Activated T-cell treated with anti-CD3 and anti-CD28 coated beads for 4 hours (primary cell): ENCODE results near the gene SMAD2.
A peak's percentile ranks its signal among the peaks of the same experiment; 100 is the strongest.

Source experiments
- DNase-seq: peaks from one replicate; pipeline ENCODE4 v3.0.0-alpha.2; 2020

The SMAD2 gene

DNA sequence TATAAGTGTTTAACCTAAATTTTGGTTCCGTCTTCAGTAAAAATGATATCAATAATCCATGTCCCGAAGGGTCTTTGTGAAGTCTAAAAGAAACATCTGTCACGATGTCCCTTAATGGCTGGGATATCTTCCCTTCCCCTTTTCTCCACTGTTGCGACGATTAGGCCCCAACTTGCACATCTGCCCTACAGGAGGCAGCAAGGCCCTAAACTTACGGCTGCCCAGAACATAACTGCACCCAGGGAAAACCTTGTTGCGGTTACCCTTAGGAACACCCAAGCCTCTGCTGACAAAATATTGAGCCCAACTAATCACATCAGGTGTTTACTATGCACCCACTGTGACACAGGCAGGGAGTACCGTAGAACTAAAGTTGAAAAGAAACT is 1.3 kb upstream of the SMAD2 start:
- DNase-seq: peak; percentile 14

GRCh38 chr18:47930931-47931717 is 665 bp upstream of the SMAD2 start:
- peak; percentile 90 for DNase-seq

GRCh38 chr18:47929681-47930198 is 719 bp downstream of the SMAD2 start:
- peak; percentile 14 for DNase-seq

GRCh38 chr18:47928466-47928865 is 2.0 kb downstream of the SMAD2 start:
- no peak for DNase-seq

DNA sequence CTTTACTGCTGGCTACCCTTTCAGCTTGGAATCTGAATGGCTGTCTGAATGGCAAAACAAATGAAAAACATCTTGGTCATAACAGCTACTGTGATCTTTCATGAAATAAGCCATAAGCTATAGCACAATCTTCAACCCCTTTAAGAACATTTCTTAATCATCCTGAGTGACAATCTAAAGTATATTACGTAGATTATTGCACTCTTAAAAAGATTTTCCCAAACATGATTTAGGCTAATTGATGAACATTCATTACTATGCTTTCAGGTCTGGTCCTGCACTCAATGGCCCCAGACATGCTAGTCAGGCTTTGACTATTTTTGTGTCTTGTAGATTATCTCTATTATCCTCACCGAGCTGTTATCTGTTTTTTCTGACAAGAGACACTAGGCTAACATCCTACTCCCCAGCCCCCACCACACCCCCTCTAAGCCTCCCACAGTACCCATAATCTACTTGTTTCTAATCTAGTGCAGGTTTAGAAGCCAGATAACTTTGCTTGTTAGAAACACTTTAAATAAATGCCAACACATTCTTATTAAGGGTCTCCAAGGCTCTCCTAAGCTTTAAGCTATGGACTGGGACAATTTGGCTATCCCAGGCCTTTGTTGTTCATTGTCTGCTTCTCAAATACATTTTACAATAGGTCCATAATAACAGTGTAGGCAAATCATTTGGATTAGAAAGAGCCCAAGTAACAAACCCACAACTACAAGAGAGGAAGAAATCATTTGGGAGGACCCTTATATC is 4.2 kb downstream of the SMAD2 start:
- no peak for DNase-seq

GRCh38 chr18:47919916-47920315 is 10.5 kb downstream of the SMAD2 start:
- no peak for DNase-seq

DNA sequence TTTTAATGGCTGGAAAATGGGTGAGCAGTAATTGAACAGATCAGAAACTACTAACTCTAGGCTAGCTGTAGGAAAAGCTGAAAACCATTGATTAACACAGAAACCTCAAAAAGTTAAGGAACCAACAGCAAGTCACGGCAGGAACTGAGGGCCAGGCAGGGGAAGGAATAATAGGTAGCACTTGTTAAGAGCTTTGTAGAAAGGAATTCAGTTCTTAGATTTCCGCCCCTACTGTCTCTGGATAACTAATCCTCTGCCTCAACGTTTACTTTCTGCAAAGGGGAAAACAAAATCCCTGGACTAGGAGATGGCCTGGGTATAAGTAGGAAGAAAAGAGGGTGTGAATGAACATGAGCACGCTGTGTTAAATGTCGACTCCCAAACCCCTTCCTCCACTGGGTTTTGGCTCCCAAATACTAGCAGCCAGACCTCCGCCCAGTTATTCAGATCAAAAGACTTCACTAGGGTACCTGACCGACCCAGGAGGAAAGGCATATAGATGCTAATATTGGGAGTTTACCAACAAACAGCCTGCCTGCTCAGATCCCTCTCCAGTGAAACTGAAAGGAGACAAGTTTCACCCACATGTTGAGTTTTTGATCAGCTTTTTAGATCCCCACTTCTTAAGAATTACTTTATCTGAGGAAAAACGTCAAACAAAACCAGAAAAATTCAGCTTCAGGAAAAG is 12.4 kb downstream of the SMAD2 start:
- no peak for DNase-seq

DNA sequence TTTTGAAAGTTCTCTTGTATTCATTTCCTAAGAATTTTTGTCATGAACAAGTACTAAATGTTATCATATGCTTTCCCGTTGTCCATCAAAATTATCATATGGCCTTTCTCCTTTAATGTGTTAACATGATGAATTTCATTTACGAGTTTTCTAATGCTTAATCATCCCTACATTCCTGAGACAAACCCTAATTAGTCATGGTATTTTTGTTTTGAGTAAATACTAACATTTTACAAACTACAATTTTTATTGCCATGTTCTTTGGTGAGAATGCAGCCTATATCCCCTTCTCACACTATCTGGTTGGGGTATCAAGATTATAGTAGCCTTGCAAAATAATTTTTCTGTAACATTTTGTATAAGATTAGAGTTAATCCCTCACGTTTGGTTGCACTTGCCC is 14.5 kb downstream of the SMAD2 start:
- DNase-seq: no peak

DNA sequence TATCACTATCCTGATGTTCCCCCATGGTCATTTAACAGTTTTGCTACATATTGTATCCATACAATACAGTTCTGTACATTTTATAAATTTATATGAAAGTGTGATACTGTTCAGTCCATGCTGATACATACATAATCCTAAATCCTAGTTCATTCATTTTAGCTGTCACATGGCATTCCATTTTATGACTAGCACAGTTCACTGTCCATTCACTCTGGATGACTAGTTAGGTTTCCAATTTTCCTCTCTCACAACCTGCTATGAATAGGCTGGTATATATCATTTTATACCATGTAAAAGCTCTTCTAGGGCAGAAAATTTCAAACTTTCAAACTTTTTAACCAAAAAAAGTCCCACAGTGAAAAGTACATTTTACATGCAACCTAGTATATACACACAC is 15.2 kb downstream of the SMAD2 start:
- no peak for DNase-seq

DNA sequence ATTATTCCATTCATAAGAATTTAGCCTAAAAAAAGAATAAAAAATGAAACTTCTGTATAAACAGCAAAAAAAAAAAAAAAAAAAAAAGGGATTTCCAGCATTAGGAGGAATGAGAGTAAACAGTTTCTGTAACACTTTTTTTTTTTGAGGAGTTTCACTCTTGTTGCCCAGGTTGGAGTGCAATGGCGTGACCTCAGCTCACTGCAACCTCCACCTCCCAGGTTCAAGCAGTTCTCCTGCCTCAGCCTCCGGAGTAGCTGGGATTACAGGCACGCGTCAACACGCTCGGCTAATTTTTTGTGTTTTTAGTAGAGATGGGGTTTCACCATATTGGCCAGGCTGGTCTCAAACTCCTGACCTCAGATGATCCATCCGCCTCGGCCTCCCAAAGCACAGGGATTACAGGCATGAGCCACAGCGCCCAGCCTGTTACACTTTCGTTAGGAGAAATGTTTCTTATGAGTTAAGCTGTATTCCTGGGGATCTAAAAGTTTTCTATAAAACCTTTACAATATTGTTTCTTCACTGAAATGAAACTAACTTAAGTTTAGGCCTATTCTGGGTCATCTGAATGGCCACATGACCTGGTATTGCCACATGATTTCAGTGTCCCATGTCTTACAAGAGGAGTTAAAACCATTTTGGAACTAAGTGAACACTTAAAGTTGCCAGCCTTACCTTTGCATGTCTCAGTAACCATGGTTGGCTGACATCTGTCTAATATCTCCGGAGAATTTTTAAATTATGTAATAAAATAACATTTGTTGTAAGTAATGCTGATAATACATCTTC is 17.5 kb downstream of the SMAD2 start:
- no peak for DNase-seq

GRCh38 chr18:47912343-47912742 is 18.1 kb downstream of the SMAD2 start:
- no peak for DNase-seq

DNA sequence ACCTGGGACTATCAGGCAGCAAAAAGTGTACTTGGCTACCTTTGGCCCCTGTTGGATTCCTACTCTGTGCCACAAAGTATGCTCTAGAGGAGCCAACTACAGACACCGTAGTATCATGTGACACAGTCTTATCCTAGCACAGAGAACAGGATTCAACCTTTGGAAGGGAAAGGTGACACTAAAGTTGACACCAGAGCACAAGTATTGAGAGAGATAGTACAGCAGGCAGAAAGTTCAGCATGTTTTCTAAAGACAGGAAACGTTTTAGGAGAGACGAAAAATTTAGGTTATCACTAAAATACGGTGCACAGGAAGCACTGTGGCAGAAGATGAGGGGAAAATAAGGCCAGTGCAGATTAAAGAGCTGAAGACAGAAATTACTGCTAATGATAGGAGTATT is 18.6 kb downstream of the SMAD2 start:
- no peak for DNase-seq

DNA sequence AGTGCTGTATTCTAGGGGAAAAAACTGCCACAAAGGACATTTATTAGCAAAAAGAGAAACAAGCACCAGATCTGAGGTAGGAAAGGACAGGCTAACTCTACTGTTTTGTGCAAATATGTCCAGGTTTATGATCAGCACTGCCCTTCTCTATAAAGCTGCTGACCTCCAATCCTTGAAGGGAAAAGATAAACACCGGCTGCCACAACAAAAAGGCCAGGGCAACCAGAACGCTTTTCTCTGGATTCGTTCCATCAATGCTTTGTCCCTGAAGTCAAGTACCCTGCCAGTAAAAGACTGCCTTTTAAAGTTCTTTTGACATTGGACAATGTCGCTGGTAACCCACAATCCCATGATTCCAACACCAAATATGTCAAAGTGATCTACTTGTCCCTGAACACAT is 21.0 kb downstream of the SMAD2 start:
- DNase-seq: no peak

GRCh38 chr18:47908592-47908991 is 21.9 kb downstream of the SMAD2 start:
- no peak for DNase-seq

DNA sequence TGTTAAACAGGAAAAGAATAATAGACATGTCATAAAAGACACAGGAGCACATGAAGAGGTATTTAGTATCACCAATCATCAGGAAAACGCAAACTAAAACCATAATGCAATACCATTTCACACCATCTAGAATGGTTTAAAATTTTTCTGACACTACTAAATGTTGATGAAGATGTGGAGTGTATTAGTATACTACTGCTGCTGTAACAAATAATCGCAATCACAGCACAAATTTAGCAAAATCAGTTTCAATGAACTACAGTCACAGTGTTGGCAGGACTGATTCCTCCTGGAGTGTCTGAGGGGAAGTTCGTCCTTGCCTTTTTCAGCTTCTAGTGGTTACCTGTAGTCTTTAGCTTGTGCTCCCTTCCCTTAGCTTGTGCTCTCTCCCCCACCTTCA is 24.1 kb downstream of the SMAD2 start:
- DNase-seq: no peak

DNA sequence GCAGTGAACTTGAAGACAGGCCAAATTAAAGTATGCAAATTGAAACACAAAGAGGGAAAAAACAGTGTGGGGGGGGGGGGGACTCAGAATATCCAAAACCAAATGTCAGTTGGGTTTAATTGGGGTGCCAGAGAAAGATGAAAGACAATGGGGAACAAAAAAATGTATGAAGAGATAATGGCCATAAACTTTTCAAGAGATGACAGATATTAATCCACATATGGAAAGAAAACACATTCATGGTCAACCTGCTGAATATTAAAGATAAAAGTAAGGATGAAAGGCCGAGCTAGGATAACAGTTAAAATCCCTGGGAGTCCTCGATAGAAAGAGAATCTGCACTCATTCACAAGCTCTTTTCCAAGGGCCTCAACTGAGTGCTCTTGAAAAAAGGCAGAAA is 26.6 kb downstream of the SMAD2 start:
- DNase-seq: no peak

DNA sequence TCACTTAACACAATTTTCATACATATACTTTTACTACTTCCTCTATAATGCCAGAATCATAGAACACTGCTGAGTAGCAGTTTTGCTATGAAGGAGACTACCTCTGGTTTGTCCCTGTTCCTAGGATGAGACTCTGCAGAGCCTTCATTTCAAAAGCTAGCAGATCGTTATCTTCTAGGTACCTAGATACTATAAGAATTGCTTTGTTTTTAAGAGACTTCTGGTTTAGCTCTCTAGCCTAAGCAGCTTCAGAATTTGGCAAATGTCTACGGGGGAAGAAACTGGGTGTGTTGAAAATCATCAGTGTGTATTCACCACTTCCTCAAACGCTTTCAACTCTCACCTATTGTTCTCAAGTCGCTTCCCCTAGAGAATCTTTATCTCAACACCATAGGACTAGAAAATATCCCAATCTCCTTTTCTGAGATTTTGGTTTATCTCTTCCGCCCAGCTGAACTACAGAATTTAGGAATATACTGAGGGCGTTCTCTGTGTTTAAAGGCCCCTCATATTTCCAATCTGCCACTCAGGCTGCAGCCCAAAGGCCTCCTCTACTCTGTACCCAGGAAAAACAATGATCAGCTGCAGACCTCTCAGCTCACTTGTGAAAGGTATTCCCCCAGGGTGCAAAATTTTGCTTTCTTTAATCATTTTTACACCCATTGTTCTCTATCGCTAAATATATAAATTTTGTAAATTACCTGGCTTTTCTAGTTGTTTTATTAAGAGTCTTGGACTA is 28.7 kb downstream of the SMAD2 start:
- no peak for DNase-seq

DNA sequence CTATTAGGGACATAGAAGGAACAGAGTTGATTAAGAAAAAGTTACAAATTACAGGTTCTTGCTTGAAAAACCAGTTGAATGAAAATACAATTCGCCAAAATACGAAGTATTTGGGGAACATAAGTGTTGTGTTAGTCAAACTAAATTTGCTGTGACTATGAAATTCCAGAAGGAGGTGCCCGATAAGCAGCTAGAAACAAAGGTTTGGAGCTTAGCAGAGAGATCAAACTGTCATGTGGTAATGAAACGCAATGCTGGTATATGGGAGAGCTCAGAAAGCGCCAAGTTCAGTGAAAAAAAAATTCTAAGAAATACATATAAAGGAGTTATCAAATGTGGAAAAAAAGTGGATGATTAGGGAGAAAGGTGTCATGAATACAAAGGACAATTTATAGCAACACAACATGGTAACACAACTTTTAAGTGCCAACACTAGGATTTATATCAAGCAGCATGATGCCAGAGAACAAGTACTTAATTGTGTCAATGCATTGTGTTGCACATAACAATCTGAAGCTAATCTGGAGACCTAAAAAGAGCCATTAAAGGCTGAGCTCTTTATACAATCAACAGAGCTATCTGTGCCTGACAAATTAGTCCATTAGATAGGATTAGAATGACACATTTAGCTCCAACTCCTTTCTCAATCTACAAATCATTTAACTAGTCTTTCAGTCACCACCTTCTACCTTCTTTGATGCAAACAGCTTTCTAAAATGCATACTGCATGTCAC is 31.2 kb downstream of the SMAD2 start:
- DNase-seq: no peak

- DNase-seq: no peak
Observed at GRCh38 chr18:47898696-47899095, 31.8 kb downstream of the SMAD2 start.

DNA sequence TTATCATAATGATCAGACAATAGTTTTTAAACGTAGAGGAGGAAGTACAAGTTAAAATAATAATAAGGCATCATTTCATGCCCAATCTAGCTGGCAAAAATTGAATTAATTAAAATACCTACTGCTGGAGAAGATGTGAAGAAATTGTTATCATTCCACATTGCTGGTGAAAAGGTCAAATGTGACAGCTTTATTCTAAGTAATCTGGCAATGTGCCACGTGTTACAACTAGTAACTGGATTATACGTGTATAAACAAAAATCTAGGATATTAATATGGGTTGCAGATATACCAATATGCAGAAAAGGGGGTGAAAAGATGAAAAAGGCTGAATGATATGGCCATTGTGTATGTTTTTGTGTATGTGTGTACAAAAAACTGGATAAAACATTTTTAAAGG is 32.4 kb downstream of the SMAD2 start:
- no peak for DNase-seq

DNA sequence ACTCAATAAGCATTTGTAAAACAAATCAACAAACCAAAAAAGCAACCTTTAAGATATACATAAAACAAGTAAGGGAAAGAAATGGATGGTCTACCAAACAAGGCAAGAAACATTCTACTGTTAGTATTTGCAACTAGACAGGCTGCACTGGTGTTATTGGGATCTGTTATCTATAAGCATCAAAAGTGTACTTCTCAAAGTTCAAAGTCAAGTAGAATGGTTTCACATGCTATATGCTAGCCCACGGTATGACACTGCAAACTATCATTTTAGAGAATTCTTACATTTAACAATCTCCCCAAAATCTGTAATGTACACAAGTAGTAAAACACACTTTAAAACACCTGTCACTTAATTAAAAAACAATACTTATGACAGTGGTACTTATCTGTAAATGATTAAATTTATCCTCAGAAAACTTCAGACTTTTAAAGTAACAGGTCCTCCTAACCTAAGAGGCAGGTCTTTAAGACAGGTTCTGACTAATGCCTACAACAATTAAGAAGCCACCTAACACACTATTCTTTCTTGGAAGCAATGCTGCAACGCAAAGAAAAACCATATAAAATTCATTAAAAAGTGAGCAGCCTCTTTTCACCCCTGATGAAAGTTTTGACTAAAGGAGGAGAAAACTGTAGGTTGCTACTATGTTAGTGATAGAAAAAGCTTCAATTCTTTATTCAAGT is 34.8 kb downstream of the SMAD2 start:
- no peak for DNase-seq
